Left ventricle myocardium inferior (tissue), 1 donor: ENCODE results near the gene ACTA2. TPM values are rescaled to one million over a fixed set of nuclear protein-coding genes. Genes with fewer than 3 reads are reported as not detected.

Source experiments
- DNase-seq: peaks from one replicate; pipeline ENCODE4 v3.0.0-alpha.2; 2020
- H3K27ac ChIP-seq: fragments of 200-600 bp; replicated peaks from 2 replicates; pipeline ENCODE4 v1.8.0; 2021
- H3K27me3 ChIP-seq: fragments of 200-600 bp; 2 replicates; pipeline ENCODE4 v1.8.0; 2021; ENCODE audit warnings: low read depth
- H3K36me3 ChIP-seq: fragments of 200-600 bp; 2 replicates; pipeline ENCODE4 v1.8.0; 2021
- H3K4me1 ChIP-seq: fragments of 200-600 bp; 2 replicates; pipeline ENCODE4 v1.8.0; 2021
- H3K4me3 ChIP-seq: fragments of 200-600 bp; 2 replicates; pipeline ENCODE4 v1.8.0; 2021; ENCODE audit warnings: mild to moderate bottlenecking, moderate library complexity
- H3K9me3 ChIP-seq: fragments of 200-600 bp; replicated peaks from 2 replicates; pipeline ENCODE4 v1.8.0; 2021
- CTCF ChIP-seq: fragments of 200-600 bp; IDR thresholded peaks from 2 replicates; pipeline ENCODE4 v1.8.0; 2021; ENCODE audit warnings: antibody characterized with exemption, mild to moderate bottlenecking, borderline replicate concordance
- intact Hi-C: fragments of 100-400 bp; cut with micrococcal nuclease; formaldehyde crosslinking; loops from one replicate; pipeline ENCODE4 v1.11.0; 2022
- total RNA-seq: library from RNA; stranded (reverse); fragmentation: NEBNext Ultra II Directional; extraction: Animal tissue kit (Norgen Biotek cat#: 25700); gene quantifications from one replicate; pipeline ENCODE4 v1.2.1, GENCODE V29; 2021
- donor health status: DM: no; HTN: yes; CAD: no; lungs with severe emphysema.

The ACTA2 gene
- total RNA-seq, 1 donor from 2014 or later, result 89.4 TPM

GRCh38 chr10:88995156-88995876, 42.7 kb upstream of the ACTA2 start:
- TF ChIP-seq CTCF, result no peak
- Histone ChIP-seq H3K4me3 (no peak overlapping the region), H3K4me1 (peaks cover 79% of the 10 kb centered on the region), H3K27ac (peak overlapping the region; percentile 35), H3K27me3 (no peaks in the 10 kb centered on the region), H3K9me3 (no peaks in the 10 kb centered on the region), H3K36me3 (no peaks in the 10 kb centered on the region)
- intact Hi-C loops, result no loop called here
- no peak for DNase-seq

GRCh38 chr10:88994019-88994418, 41.4 kb upstream of the ACTA2 start:
- no peak for TF ChIP-seq CTCF
- Histone ChIP-seq H3K4me1 (peaks cover 81% of the 10 kb centered on the region), H3K27ac (peak overlapping the region; percentile 97), H3K9me3 (no peaks in the 10 kb centered on the region), H3K36me3 (no peaks in the 10 kb centered on the region), H3K27me3 (no peaks in the 10 kb centered on the region), H3K4me3 (peak overlapping the region; percentile 86)
- no peak for DNase-seq
- intact Hi-C loops, result no loop called here

- no peak for DNase-seq
- intact Hi-C loops, result no loop called here
- TF ChIP-seq CTCF, result no peak
- Histone ChIP-seq H3K27ac (peak overlapping the region; percentile 97), H3K9me3 (no peaks in the 10 kb centered on the region), H3K36me3 (no peaks in the 10 kb centered on the region), H3K4me3 (peak overlapping the region; percentile 86), H3K4me1 (peaks cover 81% of the 10 kb centered on the region), H3K27me3 (no peaks in the 10 kb centered on the region)
Measured at GRCh38 chr10:88992921-88993524, 40.5 kb upstream of the ACTA2 start.

DNA sequence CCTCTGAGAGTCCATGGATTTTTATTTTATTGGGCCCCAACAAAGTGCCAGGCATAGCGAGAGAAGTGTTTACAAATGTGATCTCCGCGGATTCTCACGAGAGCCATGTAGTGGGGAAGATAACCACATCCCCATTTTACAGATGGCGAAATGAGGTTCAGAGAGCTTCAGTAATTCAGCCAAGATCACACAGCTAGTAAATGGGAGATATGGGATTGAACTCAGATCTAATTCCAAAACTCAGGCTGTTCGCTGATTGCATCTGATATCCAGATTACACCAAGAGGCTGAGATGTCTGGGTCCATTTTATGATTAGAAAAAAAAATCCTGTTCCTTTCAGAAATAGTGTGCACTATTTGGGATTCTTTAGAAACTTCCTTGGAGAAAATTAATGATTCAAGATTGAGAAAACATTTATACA, 39.3 kb upstream of the ACTA2 start:
- Histone ChIP-seq H3K27me3 (no peaks in the 10 kb centered on the region), H3K4me3 (peak overlapping the region; percentile 86), H3K4me1 (peaks cover 77% of the 10 kb centered on the region), H3K36me3 (no peaks in the 10 kb centered on the region), H3K27ac (peak overlapping the region; percentile 97), H3K9me3 (no peaks in the 10 kb centered on the region)
- intact Hi-C loops, result no loop called here
- no peak for TF ChIP-seq CTCF
- DNase-seq, result no peak

GRCh38 chr10:88991161-88991898, 38.8 kb upstream of the ACTA2 start:
- Histone ChIP-seq H3K36me3 (no peaks in the 10 kb centered on the region), H3K4me3 (peak overlapping the region; percentile 86), H3K27ac (peak overlapping the region; percentile 97), H3K4me1 (peaks cover 76% of the 10 kb centered on the region), H3K27me3 (no peaks in the 10 kb centered on the region), H3K9me3 (no peaks in the 10 kb centered on the region)
- peak; percentile 31 for TF ChIP-seq CTCF
- peak; percentile 83 for DNase-seq
- intact Hi-C loops, result no loop called here
